ENCODE results near the gene SLITRK4. TPM values are rescaled to one million over a fixed set of nuclear protein-coding genes. Genes with fewer than 3 reads are reported as not detected.

SLITRK4 gene
- total and polyA plus RNA-seq, 2 of the 4 experiments (the other 2 are of a cell fraction) = not detected

DNA sequence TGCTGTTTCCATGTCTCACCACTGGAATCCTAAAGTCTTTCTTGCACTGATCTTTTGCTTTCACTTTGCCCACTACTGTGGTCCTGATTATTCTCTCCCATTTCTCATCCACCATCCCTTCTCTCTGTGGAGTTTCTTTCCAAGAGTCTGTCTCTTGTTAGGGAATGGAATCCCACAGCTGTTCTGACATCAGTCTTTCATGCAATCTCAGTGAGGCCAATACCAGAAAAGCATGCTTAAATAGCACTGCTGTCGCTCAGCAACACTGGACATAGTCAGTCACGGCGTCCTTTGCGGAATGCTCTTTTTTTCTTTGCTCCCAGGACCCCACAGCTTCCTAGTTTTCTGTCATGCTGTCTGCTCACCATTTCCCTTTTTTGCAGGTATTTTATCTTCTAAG lies 20.1 kb downstream of the SLITRK4 start:
- Histone ChIP-seq H2BK120ac (ENCODE audit: low read depth, low read length) (no peak overlapping the region), H3K79me1 (ENCODE audit: low read depth in 1 of 2, low read length in 2 of 2) (no peaks in the 10 kb centered on the region), H4K8ac (ENCODE audit: low read depth in 2 of 2, low read length in 2 of 2) (no peak overlapping the region), H3K56ac (ENCODE audit: extremely low read depth, insufficient read depth, low read length) (no peak overlapping the region), H2BK5ac (ENCODE audit: low read depth, low read length, poor library complexity, severe bottlenecking) (no peak overlapping the region), H3K4me1 (ENCODE audit: control insufficient read depth, insufficient read depth, low read length) (no peaks in the 10 kb centered on the region), H3K9me1 (ENCODE audit: insufficient read depth, low read length) (no peaks in the 10 kb centered on the region), H2BK20ac (ENCODE audit: low read depth, low read length) (no peak overlapping the region), H3K36me3 (ENCODE audit: control insufficient read depth, insufficient read depth, low read length) (no peaks in the 10 kb centered on the region), H2AFZ (replicated peaks; ENCODE audit: low read length, poor library complexity) (no peak overlapping the region), H3K27me3 (ENCODE audit: control insufficient read depth, insufficient read depth, low read length) (no peaks in the 10 kb centered on the region), H3K4me3 (ENCODE audit: insufficient read depth, low read depth, low read length) (no peak overlapping the region), H3K23ac (ENCODE audit: low read depth, low read length) (no peak overlapping the region), H3K4me2 (ENCODE audit: low read depth, low read length) (no peak overlapping the region), H4K20me1 (ENCODE audit: insufficient read depth, low read length) (no peaks in the 10 kb centered on the region), H4K91ac (ENCODE audit: insufficient read depth, low read depth, low read length) (no peak overlapping the region), H3K18ac (ENCODE audit: low read depth, low read length) (no peak overlapping the region), H2BK15ac (ENCODE audit: low read depth, low read length) (no peak overlapping the region), H3K9ac (ENCODE audit: low read depth, low read length) (no peak overlapping the region), H3K4ac (ENCODE audit: low read depth, low read length) (no peak overlapping the region), H3K9me3 (ENCODE audit: control insufficient read depth, insufficient read depth, low read length) (peaks cover 3% of the 10 kb centered on the region; the same call in 1 of the 2 replicates), H2AK9ac (replicated peaks; ENCODE audit: low read depth, low read length, poor library complexity) (no peak overlapping the region), H3K27ac (ENCODE audit: insufficient read depth, low read length) (no peak overlapping the region), H4K5ac (ENCODE audit: low read depth, low read length) (no peak overlapping the region), H2AK5ac (ENCODE audit: low read depth, low read length) (no peak overlapping the region), H3K14ac (replicated peaks; ENCODE audit: low read depth, low read length) (no peak overlapping the region)
- no peak for DNase-seq
- dilution Hi-C loops (cut with HindIII; ENCODE audit: low sequenced_read_pairs, unreplicated experiment) = no loop called here
- ATAC-seq (ENCODE audit: low read depth) = no peak
- 25% methylated on average over 1 of the region's 4 CpGs; no CpG with 5 or more reads in 1 of the 2 experiments for WGBS, 2 experiments (ENCODE audit: extremely low coverage in 2 of 2, insufficient read length in 1 of 2)
- no TSS peak for BruUV-seq (replicated peaks)
- ChIA-PET CTCF (no interaction called here), POLR2A (ENCODE audit: unreplicated experiment) (no interaction called here)
- no peak for TF ChIP-seq MAFK (IDR thresholded peaks at IDR 0.05; ENCODE audit: low read depth, low read length)
- TF ChIP-seq, protein P1, sequence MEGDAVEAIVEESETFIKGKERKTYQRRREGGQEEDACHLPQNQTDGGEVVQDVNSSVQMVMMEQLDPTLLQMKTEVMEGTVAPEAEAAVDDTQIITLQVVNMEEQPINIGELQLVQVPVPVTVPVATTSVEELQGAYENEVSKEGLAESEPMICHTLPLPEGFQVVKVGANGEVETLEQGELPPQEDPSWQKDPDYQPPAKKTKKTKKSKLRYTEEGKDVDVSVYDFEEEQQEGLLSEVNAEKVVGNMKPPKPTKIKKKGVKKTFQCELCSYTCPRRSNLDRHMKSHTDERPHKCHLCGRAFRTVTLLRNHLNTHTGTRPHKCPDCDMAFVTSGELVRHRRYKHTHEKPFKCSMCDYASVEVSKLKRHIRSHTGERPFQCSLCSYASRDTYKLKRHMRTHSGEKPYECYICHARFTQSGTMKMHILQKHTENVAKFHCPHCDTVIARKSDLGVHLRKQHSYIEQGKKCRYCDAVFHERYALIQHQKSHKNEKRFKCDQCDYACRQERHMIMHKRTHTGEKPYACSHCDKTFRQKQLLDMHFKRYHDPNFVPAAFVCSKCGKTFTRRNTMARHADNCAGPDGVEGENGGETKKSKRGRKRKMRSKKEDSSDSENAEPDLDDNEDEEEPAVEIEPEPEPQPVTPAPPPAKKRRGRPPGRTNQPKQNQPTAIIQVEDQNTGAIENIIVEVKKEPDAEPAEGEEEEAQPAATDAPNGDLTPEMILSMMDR (conservative IDR thresholded peaks at IDR 0.05; ENCODE audit: low read depth, low read length) = no peak
- TF ChIP-seq POLR2A (IDR thresholded peaks at IDR 0.05; ENCODE audit: low read depth, low read length) = no peak
- TF ChIP-seq RFX5 (IDR thresholded peaks at IDR 0.05; ENCODE audit: low read depth, low read length) = no peak
- TF ChIP-seq CHD1 (IDR thresholded peaks at IDR 0.05; ENCODE audit: low read depth, low read length) = no peak
- no peak for TF ChIP-seq RAD21 (IDR thresholded peaks at IDR 0.05; ENCODE audit: low read length)
- no peak for TF ChIP-seq CEBPB (IDR thresholded peaks at IDR 0.05; ENCODE audit: low read depth, low read length)
- TF ChIP-seq RCOR1 (IDR thresholded peaks at IDR 0.05; ENCODE audit: insufficient replicate concordance, low read length) = no peak
- TF ChIP-seq SMC3 (IDR thresholded peaks at IDR 0.05; ENCODE audit: low read depth, low read length) = no peak
- no peak for TF ChIP-seq MAZ (IDR thresholded peaks at IDR 0.05; ENCODE audit: borderline replicate concordance, low read depth, low read length)
- TF ChIP-seq, protein P2, sequence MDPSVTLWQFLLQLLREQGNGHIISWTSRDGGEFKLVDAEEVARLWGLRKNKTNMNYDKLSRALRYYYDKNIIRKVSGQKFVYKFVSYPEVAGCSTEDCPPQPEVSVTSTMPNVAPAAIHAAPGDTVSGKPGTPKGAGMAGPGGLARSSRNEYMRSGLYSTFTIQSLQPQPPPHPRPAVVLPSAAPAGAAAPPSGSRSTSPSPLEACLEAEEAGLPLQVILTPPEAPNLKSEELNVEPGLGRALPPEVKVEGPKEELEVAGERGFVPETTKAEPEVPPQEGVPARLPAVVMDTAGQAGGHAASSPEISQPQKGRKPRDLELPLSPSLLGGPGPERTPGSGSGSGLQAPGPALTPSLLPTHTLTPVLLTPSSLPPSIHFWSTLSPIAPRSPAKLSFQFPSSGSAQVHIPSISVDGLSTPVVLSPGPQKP (IDR thresholded peaks at IDR 0.05; ENCODE audit: borderline replicate concordance, low read depth, low read length) = no peak
- no peak for TF ChIP-seq BHLHE40 (IDR thresholded peaks at IDR 0.05; ENCODE audit: low read depth, low read length)
- in situ Hi-C loops (cut with MboI; ENCODE audit: low sequenced_read_pairs) = no loop called here
- intact Hi-C loops (cut with micrococcal nuclease) = no loop called here

Data from IMR-90 (cell line).